GM12875 (cell line): ENCODE measurements around the gene ANAPC2.

Experiments used
- H3K4me3 ChIP-seq: one replicate; pipeline ENCODE4 v1.5.1; 2011; ENCODE audit warnings: low read depth, low read length, control low read depth
- CTCF ChIP-seq: IDR thresholded peaks from 2 replicates; pipeline ENCODE4 v1.5.1; 2011; ENCODE audit warnings: low read depth, mild to moderate bottlenecking, control low read depth, inconsistent platforms, low read length, moderate library complexity, borderline replicate concordance; ENCODE audit not compliant: insufficient read depth

The ANAPC2 gene

GRCh38 chr9:137168904-137169856 lies 19.2 kb downstream of the ANAPC2 start:
- TF ChIP-seq CTCF, result no peak
- peak overlapping the region; percentile 47 for H3K4me3 ChIP-seq

GRCh38 chr9:137168573-137168903 lies 19.8 kb downstream of the ANAPC2 start:
- no peak overlapping the region for H3K4me3 ChIP-seq
- no peak for TF ChIP-seq CTCF

- no peak overlapping the region for H3K4me3 ChIP-seq
- no peak for TF ChIP-seq CTCF
These were observed 20.4 kb downstream of the ANAPC2 start for GRCh38 chr9:137167747-137168572.

- H3K4me3 ChIP-seq, result no peak overlapping the region
These were observed 21.0 kb downstream of the ANAPC2 start for GRCh38 chr9:137167277-137167746.

GRCh38 chr9:137166380-137167229 lies 21.8 kb downstream of the ANAPC2 start:
- TF ChIP-seq CTCF, result no peak
- H3K4me3 ChIP-seq, result no peak overlapping the region

More at GRCh38 chr9:137167277-137167746, 21.0 kb downstream of the ANAPC2 start:
- no peak for TF ChIP-seq CTCF

GRCh38 chr9:137165250-137165836 lies 23.0 kb downstream of the ANAPC2 start:
- H3K4me3 ChIP-seq, result no peak overlapping the region
- no peak for TF ChIP-seq CTCF
